Activated B cell treated with CpG ODN at 0.5 μM for 24 hours (primary cell): ENCODE data around the gene SH2D4B. TPM values are rescaled to one million over a fixed set of nuclear protein-coding genes. Genes with fewer than 3 reads are reported as not detected.

Source experiments
- ATAC-seq: fragments of 200-7000 bp; cut with Tn5 transposase; one replicate; pipeline ENCODE4 v1.10.0; 2021; ENCODE audit warnings: low read depth, mild to moderate bottlenecking, moderate library complexity
- CTCF ChIA-PET: fragments of 350-600 bp; sonication (Branson Sonifier 250); formaldehyde crosslinking; loops from one replicate; lab custom pipeline; 2021; ENCODE audit warnings: antibody characterized with exemption; lab: Charles Lee
- POLR2A ChIA-PET: fragments of 350-600 bp; sonication (Branson Sonifier 250); formaldehyde crosslinking; loops from one replicate; lab custom pipeline; 2021; ENCODE audit warnings: antibody characterized with exemption; lab: Charles Lee
- DNase-seq: peaks from one replicate; pipeline ENCODE4 v3.0.0; 2022
- H3K27ac Mint-ChIP-seq: one replicate; pipeline ENCODE4 v1.8.0; 2020; ENCODE audit warnings: mixed read lengths
- H3K27me3 Mint-ChIP-seq: one replicate; pipeline ENCODE4 v1.8.0; 2021; ENCODE audit warnings: mixed read lengths
- H3K36me3 Mint-ChIP-seq: one replicate; pipeline ENCODE4 v1.8.0; 2021; ENCODE audit warnings: low read depth, mixed read lengths
- H3K4me1 Mint-ChIP-seq: one replicate; pipeline ENCODE4 v1.8.0; 2021; ENCODE audit warnings: mixed read lengths
- H3K4me3 Mint-ChIP-seq: one replicate; pipeline ENCODE4 v1.8.0; 2020; ENCODE audit warnings: mild to moderate bottlenecking, mixed read lengths
- H3K9me3 Mint-ChIP-seq: one replicate; pipeline ENCODE4 v1.8.0; 2020; ENCODE audit warnings: mixed read lengths
- intact Hi-C: fragments of 100-400 bp; cut with micrococcal nuclease; formaldehyde crosslinking; loops from one replicate; pipeline ENCODE4 v1.15.1; 2024
- total RNA-seq: library from RNA; stranded (reverse); gene quantifications from 2 replicates; pipeline ENCODE4 v1.2.3, GENCODE V29; 2022
- TF ChIP-seq, protein P1 (sequence below): fragments of 200-600 bp; IDR thresholded peaks from one replicate; pipeline ENCODE4 v1.8.0; 2022; ENCODE audit warnings: antibody characterized with exemption, mild to moderate bottlenecking

Gene SH2D4B
- total RNA-seq, 1 donor from 2014 or later: not detected

- CTCF ChIA-PET: no interaction called here
- POLR2A ChIA-PET: no interaction called here
- TF ChIP-seq, protein P1, sequence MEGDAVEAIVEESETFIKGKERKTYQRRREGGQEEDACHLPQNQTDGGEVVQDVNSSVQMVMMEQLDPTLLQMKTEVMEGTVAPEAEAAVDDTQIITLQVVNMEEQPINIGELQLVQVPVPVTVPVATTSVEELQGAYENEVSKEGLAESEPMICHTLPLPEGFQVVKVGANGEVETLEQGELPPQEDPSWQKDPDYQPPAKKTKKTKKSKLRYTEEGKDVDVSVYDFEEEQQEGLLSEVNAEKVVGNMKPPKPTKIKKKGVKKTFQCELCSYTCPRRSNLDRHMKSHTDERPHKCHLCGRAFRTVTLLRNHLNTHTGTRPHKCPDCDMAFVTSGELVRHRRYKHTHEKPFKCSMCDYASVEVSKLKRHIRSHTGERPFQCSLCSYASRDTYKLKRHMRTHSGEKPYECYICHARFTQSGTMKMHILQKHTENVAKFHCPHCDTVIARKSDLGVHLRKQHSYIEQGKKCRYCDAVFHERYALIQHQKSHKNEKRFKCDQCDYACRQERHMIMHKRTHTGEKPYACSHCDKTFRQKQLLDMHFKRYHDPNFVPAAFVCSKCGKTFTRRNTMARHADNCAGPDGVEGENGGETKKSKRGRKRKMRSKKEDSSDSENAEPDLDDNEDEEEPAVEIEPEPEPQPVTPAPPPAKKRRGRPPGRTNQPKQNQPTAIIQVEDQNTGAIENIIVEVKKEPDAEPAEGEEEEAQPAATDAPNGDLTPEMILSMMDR: no peak
- DNase-seq (no peak), ATAC-seq (no peak)
- Mint-ChIP-seq H3K4me3 (no peak overlapping the region), H3K9me3 (no peaks in the 10 kb centered on the region), H3K4me1 (peaks cover 34% of the 10 kb centered on the region), H3K27me3 (no peaks in the 10 kb centered on the region), H3K36me3 (peaks cover 46% of the 10 kb centered on the region), H3K27ac (no peak overlapping the region)
- intact Hi-C loops: no loop called here
Observed at GRCh38 chr10:80519936-80520650, 17.6 kb upstream of the SH2D4B start.

GRCh38 chr10:80520661-80521470 is 16.8 kb upstream of the SH2D4B start:
- POLR2A ChIA-PET: no interaction called here

DNA sequence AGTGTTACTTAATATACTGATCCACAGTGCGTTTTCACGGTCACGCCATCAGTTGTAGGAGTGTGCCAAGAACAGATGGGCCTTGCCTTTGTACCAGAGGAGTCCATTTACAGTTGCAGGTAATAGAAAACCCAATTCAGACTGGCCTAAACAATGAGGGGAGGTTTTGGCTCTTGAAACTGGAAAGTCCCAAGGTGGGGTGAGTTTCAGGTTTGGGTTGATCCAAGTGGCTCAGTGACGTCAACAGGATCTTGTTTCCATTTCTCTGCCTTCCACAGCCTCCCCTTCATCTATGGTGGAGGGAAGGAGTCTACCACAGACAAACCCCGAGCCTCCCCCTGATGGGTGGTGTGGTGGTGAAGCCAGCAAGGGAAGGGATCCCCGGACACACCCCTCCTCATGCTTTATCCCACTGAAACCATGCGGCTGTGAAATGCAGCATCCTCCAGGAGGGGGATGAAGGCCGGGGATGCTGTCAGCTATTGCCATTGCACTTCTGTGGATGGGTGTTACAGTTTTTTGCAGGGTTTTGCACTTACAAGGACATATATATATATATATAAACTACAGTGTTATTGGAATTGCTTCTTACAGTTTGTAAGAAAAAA is 14.8 kb upstream of the SH2D4B start:
- H3K4me3 Mint-ChIP-seq: no peak overlapping the region
- no peaks in the 10 kb centered on the region for H3K27me3 Mint-ChIP-seq
- peaks cover 24% of the 10 kb centered on the region for H3K4me1 Mint-ChIP-seq
- peaks cover 21% of the 10 kb centered on the region for H3K36me3 Mint-ChIP-seq
- ChIA-PET POLR2A (no interaction called here), CTCF (no interaction called here)
- DNase-seq: no peak
- intact Hi-C loops: no loop called here
- TF ChIP-seq, protein P1: no peak
- no peak for ATAC-seq
- no peak overlapping the region for H3K27ac Mint-ChIP-seq
- H3K9me3 Mint-ChIP-seq: no peaks in the 10 kb centered on the region

More at GRCh38 chr10:80520661-80521470, 16.8 kb upstream of the SH2D4B start:
- intact Hi-C loops: no loop called here
- DNase-seq (no peak), ATAC-seq (no peak)
- no peak overlapping the region for H3K4me3 Mint-ChIP-seq
- CTCF ChIA-PET: interaction anchor here (0.6 kb wide), 1 partner anchor 1146 kb away, joined by 3 read pairs; no protein-coding TSS in a partner anchor
- H3K9me3 Mint-ChIP-seq: no peaks in the 10 kb centered on the region
- H3K27me3 Mint-ChIP-seq: no peaks in the 10 kb centered on the region
- H3K4me1 Mint-ChIP-seq: peaks cover 34% of the 10 kb centered on the region
- TF ChIP-seq, protein P1: no peak
- no peak overlapping the region for H3K27ac Mint-ChIP-seq
- peaks cover 40% of the 10 kb centered on the region for H3K36me3 Mint-ChIP-seq

DNA sequence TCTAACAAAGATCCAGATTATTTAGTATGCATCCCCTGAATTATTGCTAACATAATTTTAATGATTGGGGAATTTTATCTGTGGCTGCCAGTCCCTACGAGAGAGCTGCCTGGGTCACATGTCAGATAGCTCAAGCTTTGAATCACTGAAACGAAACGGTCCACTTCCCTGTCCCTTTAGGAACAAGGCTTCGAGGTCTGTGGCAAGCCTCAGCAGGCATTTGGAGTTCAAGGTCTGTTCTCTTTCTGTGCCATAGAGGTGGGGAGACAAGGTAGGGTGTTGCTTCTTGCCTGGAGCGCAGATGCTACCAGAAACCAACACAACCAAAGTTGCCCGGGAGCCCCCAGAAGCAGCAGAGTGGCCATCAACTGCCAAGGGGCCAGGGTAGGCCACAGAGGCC is 13.9 kb upstream of the SH2D4B start:
- ATAC-seq (no peak), DNase-seq (no peak)
- peaks cover 12% of the 10 kb centered on the region for H3K36me3 Mint-ChIP-seq
- intact Hi-C loops: no loop called here
- no peak overlapping the region for H3K4me3 Mint-ChIP-seq
- no peak overlapping the region for H3K27ac Mint-ChIP-seq
- ChIA-PET CTCF (no interaction called here), POLR2A (no interaction called here)
- no peaks in the 10 kb centered on the region for H3K9me3 Mint-ChIP-seq
- H3K4me1 Mint-ChIP-seq: peaks cover 14% of the 10 kb centered on the region
- TF ChIP-seq, protein P1: no peak
- no peaks in the 10 kb centered on the region for H3K27me3 Mint-ChIP-seq
